ENCODE results near the gene CDH18.

GRCh38 chr5:19880859-19881436, 107.1 kb downstream of the CDH18 start:
- TF ChIP-seq CTCF (IDR thresholded peaks at IDR 0.05), result no peak
- TF ChIP-seq POLR2A (IDR thresholded peaks at IDR 0.05), result no peak
